ENCODE data around the gene CCDC3. TPM values are rescaled to one million over a fixed set of nuclear protein-coding genes. Genes with fewer than 3 reads are reported as not detected.

CCDC3 gene
- total RNA-seq, 1 experiment from 2014 or later = not detected

GRCh38 chr10:13043520-13043919 lies 42.0 kb upstream of the CCDC3 start:
- no peak overlapping the region for H3K4me2 ChIP-seq (ENCODE audit: low read length)
- no peak for ATAC-seq
- H4K20me1 ChIP-seq (ENCODE audit: low read length) = no peaks in the 10 kb centered on the region
- BruUV-seq (replicated peaks) = no TSS peak
- intact Hi-C loops (cut with micrococcal nuclease) = no loop called here
- no peak overlapping the region for H3K9ac ChIP-seq (ENCODE audit: low read length)
- H3K27ac ChIP-seq (ENCODE audit: low read length) = no peak overlapping the region
- H3K4me1 ChIP-seq (ENCODE audit: insufficient read depth, low read length) = no peaks in the 10 kb centered on the region
- no peaks in the 10 kb centered on the region for H3K9me2 ChIP-seq (replicated peaks; ENCODE audit: low read length)
- H3K79me2 ChIP-seq (ENCODE audit: low read length) = no peaks in the 10 kb centered on the region
- TF ChIP-seq EZH2 (IDR thresholded peaks at IDR 0.05; ENCODE audit: low read length, unreplicated experiment) = no peak
- no peak for TF ChIP-seq CTCF (conservative IDR thresholded peaks at IDR 0.05; ENCODE audit: low read depth, low read length)
- TF ChIP-seq EZH2phosphoT487 (IDR thresholded peaks at IDR 0.05; ENCODE audit: borderline replicate concordance, low read length) = no peak
- H3K36me3 ChIP-seq (ENCODE audit: low read depth, low read length) = no peaks in the 10 kb centered on the region
- DNase-seq = no peak
- H2AFZ ChIP-seq (ENCODE audit: low read length) = no peak overlapping the region
- no peaks in the 10 kb centered on the region for H3K9me3 ChIP-seq (ENCODE audit: low read length)
- H3K27me3 ChIP-seq (ENCODE audit: low read length) = no peaks in the 10 kb centered on the region
- H3F3A ChIP-seq (ENCODE audit: low read length, unreplicated experiment) = no peaks in the 10 kb centered on the region
- POLR2A ChIA-PET (ENCODE audit: unreplicated experiment) = no interaction called here
- CTCF ChIA-PET = no interaction called here
- H3K4me3 ChIP-seq (ENCODE audit: low read length) = no peak overlapping the region

DNA sequence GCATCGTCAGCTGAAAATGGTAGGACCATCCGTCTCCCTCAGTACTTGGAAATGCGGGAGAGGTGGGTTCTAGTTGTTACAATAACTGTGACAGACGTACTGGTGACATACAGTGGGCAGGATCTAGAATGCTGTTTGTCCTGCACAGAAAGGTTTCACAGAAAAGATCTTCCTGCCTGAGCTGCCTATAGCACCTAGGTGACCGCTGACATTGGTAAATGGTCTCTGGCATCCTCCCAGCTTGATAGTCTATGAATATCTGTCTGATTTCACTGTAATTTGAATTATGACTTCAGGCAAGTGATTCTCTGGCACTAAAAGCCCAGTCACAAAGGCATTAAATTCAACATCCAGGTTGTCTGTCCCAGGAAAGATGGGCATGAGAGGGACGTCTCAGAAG lies 38.2 kb upstream of the CCDC3 start:
- Histone ChIP-seq H2AFZ (ENCODE audit: low read length) (no peak overlapping the region), H4K20me1 (ENCODE audit: low read length) (no peaks in the 10 kb centered on the region), H3F3A (ENCODE audit: low read length, unreplicated experiment) (no peaks in the 10 kb centered on the region), H3K4me3 (ENCODE audit: low read length) (no peak overlapping the region), H3K27ac (ENCODE audit: low read length) (no peak overlapping the region), H3K9me2 (replicated peaks; ENCODE audit: low read length) (no peaks in the 10 kb centered on the region), H3K79me2 (ENCODE audit: low read length) (no peaks in the 10 kb centered on the region), H3K4me2 (ENCODE audit: low read length) (no peak overlapping the region), H3K36me3 (ENCODE audit: low read depth, low read length) (no peaks in the 10 kb centered on the region), H3K9me3 (ENCODE audit: low read length) (no peaks in the 10 kb centered on the region), H3K9ac (ENCODE audit: low read length) (no peak overlapping the region), H3K27me3 (ENCODE audit: low read length) (no peaks in the 10 kb centered on the region), H3K4me1 (ENCODE audit: insufficient read depth, low read length) (no peaks in the 10 kb centered on the region)
- CTCF ChIA-PET = no interaction called here
- DNase-seq (no peak), ATAC-seq (no peak)
- TF ChIP-seq EZH2phosphoT487 (IDR thresholded peaks at IDR 0.05; ENCODE audit: borderline replicate concordance, low read length) (no peak), CTCF (conservative IDR thresholded peaks at IDR 0.05; ENCODE audit: low read depth, low read length) (no peak), EZH2 (IDR thresholded peaks at IDR 0.05; ENCODE audit: low read length, unreplicated experiment) (no peak)
- BruUV-seq (replicated peaks) = no TSS peak
- POLR2A ChIA-PET (ENCODE audit: unreplicated experiment) = no interaction called here
- intact Hi-C loops (cut with micrococcal nuclease) = no loop called here

DNA sequence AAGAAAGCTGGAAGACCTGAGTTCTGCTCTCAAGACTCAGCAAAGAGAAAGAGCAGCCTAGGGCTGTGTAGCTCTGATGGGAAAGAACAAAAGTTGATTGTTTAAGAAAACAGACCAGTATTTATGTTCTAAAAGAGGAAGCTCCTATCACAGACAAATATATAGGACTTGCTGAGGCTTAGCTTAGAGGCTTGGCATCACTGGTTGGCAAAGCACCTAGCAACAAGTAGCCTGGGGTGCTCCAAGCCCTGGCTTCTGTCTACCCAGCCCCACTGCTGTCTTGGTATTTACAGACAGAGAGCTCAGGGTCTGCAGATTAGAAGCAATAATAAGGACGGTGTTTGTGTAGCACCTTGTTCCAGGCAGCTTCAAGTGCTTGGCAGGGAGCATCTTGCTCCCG lies 36.9 kb upstream of the CCDC3 start:
- no peak overlapping the region for H3K4me2 ChIP-seq (ENCODE audit: low read length)
- no peaks in the 10 kb centered on the region for H3K36me3 ChIP-seq (ENCODE audit: low read depth, low read length)
- DNase-seq (no peak), ATAC-seq (no peak)
- POLR2A ChIA-PET (ENCODE audit: unreplicated experiment) = interaction anchor here (0.6 kb wide), 1 partner anchor 137 kb away, joined by 7 read pairs; no protein-coding TSS in a partner anchor
- H3F3A ChIP-seq (ENCODE audit: low read length, unreplicated experiment) = no peaks in the 10 kb centered on the region
- no peaks in the 10 kb centered on the region for H3K9me2 ChIP-seq (replicated peaks; ENCODE audit: low read length)
- H3K27ac ChIP-seq (ENCODE audit: low read length) = no peak overlapping the region
- H3K79me2 ChIP-seq (ENCODE audit: low read length) = no peaks in the 10 kb centered on the region
- H2AFZ ChIP-seq (ENCODE audit: low read length) = no peak overlapping the region
- no peaks in the 10 kb centered on the region for H4K20me1 ChIP-seq (ENCODE audit: low read length)
- no TSS peak for BruUV-seq (replicated peaks)
- H3K9ac ChIP-seq (ENCODE audit: low read length) = no peak overlapping the region
- TF ChIP-seq EZH2 (IDR thresholded peaks at IDR 0.05; ENCODE audit: low read length, unreplicated experiment) (no peak), CTCF (conservative IDR thresholded peaks at IDR 0.05; ENCODE audit: low read depth, low read length) (no peak), EZH2phosphoT487 (IDR thresholded peaks at IDR 0.05; ENCODE audit: borderline replicate concordance, low read length) (no peak)
- intact Hi-C loops (cut with micrococcal nuclease) = no loop called here
- H3K9me3 ChIP-seq (ENCODE audit: low read length) = no peaks in the 10 kb centered on the region
- no peaks in the 10 kb centered on the region for H3K27me3 ChIP-seq (ENCODE audit: low read length)
- no peak overlapping the region for H3K4me3 ChIP-seq (ENCODE audit: low read length)
- CTCF ChIA-PET = interaction anchor here (0.6 kb wide), 1 partner anchor 18 kb away, joined by 4 read pairs; no protein-coding TSS in a partner anchor
- H3K4me1 ChIP-seq (ENCODE audit: insufficient read depth, low read length) = no peaks in the 10 kb centered on the region
